Measurements from ENCODE around the gene SGCD. TPM values are rescaled to one million over a fixed set of nuclear protein-coding genes. Genes with fewer than 3 reads are reported as not detected.

Gene SGCD
- total RNA-seq, 1 donor from 2014 or later = 32.9 TPM

DNA sequence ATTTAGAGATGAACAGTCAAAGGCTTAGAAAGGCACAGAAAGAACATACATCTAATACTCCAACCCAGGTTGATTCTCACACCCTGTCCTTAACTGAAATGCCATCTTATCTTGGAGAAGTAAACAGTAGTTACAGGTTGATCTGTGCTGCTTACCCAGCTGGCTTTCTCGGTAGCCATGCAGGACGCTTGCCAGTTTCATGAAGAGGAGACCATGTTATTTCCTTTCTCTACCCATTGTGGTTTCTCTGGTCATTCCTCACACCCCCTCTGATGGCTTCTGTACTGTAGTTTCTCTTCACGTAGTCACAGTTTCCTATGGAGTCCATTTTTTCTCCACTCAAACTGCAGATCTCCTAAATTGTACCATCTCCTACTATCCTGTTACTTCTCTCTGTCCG lies 206.0 kb downstream of the SGCD start:
- DNase-seq (ENCODE audit: low spot score) (no peak), ATAC-seq (no peak)
- intact Hi-C loops (cut with DNase I) = no loop called here

DNA sequence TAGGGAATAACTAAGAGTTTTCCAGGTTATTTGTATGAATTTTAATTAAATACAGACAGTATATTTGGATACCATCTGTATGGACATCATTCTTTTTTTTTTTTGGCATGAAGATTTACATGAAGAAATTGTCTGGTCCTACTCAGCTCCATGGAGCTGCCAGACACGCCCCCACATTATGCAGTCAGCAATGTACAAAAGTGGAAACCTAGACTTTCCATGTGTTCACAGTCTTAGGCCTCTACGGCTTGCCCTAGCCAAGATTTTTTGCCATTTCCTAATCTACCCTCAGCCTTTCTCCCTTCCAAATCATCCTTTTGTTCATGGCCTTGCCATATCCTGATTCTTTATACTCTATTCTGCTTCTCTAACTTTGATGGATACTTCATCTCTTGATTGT lies 207.1 kb downstream of the SGCD start:
- intact Hi-C loops (cut with DNase I) = no loop called here
- no peak for ATAC-seq
- DNase-seq (ENCODE audit: low spot score) = no peak

DNA sequence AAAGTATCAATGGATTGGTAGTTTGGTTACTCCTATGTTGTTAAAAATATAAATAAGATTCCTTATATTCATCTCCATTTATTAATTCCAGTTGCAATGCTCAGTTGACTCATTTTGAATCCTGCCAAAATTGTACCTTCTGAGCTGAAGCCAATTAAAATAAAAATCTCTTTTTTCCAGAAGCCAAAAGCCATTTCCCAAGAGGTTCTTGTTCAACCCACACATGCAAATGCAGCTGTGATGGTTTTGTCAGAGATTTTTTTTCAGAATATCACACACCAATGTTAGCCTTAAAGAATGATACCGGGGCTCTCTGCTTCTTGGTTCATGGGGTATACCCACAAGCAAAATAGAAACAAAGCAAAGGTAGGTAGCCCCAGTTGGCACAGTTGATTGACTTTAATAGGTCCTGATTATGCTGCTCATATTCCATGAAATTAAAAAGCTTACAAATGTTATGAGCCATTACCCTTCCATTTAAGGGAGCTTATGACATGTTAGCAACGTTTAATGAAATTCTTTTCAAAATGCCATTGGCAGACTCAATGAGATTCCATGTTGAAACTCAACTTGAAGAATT lies 208.0 kb downstream of the SGCD start:
- intact Hi-C loops (cut with DNase I) = no loop called here
- ATAC-seq (no peak), DNase-seq (ENCODE audit: low spot score) (no peak)

DNA sequence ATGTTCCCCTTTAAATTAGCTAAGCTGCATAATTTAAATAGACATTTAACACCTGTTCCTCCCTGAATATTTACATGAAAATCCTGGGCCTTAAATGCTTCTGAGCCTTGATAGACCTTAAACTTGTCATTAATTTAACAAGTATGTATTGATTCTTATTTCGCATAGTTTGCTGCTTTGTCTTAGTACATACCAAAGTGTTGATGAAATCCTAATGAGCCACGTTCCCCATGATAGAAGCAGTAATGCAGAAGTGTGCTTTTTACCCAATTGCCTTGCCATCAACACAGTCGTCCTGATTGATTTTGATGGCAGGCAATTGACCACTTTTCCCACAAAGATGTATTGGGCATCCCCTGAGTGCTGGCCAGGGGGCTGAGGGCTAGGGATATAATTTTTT lies 213.5 kb downstream of the SGCD start:
- no peak for DNase-seq (ENCODE audit: low spot score)
- intact Hi-C loops (cut with DNase I) = no loop called here

DNA sequence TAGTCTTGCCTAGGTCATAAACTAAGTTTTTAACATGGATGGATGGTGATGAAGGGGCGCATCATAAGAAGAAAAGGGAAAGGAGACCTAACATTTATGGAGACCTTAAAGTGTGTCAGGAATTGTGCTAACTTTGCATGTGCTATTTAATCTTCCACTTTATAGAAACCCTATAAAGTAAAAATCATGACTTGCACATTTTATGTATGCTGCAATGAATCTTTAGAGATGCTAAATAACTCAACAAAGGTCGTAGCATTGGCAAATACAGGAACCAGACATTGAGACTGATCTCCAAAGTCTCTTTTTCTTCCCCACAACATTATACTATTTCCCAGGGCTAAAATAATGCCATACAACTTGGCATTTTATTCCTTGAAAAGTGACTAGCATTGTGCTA lies 214.6 kb downstream of the SGCD start:
- intact Hi-C loops (cut with DNase I) = no loop called here
- no peak for ATAC-seq

More for the DNA sequence above, 213.5 kb downstream of the SGCD start:
- ATAC-seq = no peak

DNA sequence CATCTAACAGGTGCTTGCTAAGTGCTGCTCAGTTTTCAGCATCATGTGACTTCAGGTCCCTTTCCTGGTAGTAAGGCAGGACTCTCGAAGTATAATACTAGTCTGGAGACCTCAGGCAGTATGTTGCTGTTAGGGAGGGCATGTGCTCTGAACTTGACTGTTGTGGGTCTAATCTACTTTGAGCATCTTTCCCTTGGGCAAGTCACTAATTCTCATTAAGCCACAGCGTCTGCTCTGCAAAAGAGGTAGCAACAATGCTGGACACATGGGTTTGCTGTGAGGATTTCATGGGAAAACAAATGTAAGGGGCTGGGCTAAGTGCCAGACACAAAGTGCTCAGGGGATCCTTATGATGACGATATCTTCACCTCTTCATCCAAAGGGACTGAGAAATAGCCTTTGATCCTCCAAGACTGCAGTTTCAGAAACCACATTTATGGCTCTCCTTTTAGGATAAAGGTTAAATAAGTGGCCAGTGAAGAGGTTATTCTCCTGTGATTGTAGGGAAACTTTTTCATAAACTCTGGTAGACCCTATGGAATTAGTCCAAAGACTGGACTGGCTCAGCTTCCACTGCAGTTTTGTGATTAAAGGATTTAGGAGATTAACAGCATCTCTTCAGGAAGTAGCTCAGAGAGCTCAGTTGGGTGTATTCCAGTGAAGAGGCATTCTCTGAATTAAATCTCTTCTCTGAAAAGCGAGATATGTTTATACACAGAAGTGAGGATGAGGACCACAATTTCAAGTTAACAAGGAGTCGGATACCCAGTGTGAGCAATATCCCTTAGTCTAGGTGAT lies 216.6 kb downstream of the SGCD start:
- intact Hi-C loops (cut with DNase I) = no loop called here
- ATAC-seq (no peak), DNase-seq (ENCODE audit: low spot score) (no peak)

More for the DNA sequence above, 214.6 kb downstream of the SGCD start:
- no peak for DNase-seq (ENCODE audit: low spot score)

DNA sequence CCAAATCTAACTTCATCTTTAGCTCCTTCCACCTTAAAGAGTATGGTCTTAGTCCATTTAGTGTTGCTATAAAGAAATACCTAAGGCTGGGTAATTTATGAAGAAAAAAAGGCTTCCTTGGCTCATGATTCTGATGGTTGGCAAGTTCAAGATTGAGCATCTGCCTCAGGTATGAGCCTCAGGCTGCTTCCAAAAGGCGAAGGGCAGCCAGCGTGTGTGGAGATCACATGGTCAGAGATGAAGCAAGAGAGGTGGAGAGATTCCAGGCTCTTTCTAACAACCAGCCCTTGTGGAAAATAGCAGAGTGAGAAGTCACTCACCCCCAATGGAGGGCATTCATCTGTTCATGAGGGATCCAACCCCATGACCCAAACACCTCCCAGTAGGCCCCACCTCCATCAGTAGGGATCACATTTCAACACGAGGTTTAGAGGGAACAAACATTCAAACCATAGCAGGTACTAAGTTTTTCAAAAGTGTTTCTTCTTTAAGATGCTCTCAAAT lies 225.9 kb downstream of the SGCD start:
- DNase-seq (ENCODE audit: low spot score) = no peak
- ATAC-seq = no peak
- intact Hi-C loops (cut with DNase I) = no loop called here

DNA sequence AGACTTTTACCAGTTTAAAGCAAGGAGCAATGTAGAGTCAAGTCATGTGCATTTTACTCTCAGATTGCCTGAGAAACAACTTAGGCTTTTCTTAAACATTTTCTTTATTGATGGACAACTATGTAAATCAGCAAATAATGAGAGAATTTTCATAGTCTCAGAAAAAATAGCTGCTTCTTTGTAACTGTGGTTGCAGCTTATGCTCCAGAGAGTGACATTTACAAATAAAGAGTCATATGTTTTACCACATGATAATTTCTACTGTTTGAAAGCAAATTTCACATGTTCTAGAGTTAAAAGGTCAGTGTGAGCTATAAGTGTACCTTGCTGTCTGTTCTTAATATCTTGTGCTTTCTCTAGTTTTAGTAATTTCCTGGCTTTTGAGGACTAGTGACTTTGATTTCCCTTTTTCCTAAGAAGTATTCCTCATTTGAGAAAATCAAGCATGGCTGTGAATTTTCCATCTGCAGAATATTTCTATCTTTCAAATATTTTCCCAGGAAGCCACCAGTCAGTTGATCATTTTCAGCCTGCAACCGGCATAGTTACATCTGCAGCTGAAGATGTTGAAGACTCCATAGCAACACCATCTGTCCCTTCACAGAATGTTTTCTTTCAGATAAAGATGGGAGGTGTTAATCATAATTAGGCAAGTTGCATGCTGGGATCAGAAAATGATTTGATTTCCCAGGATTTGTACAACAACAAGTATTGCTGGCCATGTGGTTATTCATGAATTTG lies 229.9 kb downstream of the SGCD start:
- DNase-seq (ENCODE audit: low spot score) (no peak), ATAC-seq (no peak)
- intact Hi-C loops (cut with DNase I) = no loop called here

DNA sequence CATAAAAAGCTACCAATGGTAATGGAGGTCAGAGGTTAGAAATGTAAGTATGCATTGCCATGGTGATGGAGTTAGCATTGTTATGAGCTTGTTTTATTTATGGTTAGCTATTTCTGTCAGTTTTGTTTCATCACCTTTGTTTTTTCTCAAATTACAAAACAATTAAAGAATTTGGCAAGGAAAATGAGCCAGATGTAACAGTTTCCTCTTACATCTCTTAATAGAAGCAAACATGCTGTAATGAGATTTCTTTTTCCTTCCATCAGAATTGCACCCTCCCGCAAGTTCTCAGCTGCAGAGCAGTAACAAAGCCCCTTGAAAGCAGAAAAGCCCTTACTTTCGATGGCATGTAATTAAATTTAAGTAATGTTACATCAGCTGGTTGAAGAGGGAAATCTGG lies 233.0 kb downstream of the SGCD start:
- DNase-seq (ENCODE audit: low spot score) = no peak

DNA sequence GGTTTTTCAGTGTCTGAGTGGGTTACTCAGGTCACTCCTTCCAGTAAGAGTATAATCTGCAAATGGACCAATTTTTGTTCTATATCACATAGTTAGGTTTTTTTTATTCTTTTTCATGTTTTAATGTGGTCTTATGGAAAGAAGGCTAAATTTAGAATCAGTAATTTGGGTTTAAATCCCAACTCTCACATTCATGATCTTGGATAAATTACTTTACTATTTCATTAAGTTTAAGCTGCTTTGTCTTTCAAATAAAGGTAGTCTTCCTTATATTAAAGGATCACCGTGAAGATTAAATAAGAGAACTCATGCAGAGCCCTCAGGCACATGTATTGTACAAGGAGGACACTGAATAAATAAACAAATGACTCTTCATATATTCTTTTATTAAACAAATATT lies 234.7 kb downstream of the SGCD start:
- ATAC-seq = no peak
- no peak for DNase-seq (ENCODE audit: low spot score)
- intact Hi-C loops (cut with DNase I) = no loop called here

More for the DNA sequence above, 233.0 kb downstream of the SGCD start:
- no peak for ATAC-seq
- intact Hi-C loops (cut with DNase I) = no loop called here

DNA sequence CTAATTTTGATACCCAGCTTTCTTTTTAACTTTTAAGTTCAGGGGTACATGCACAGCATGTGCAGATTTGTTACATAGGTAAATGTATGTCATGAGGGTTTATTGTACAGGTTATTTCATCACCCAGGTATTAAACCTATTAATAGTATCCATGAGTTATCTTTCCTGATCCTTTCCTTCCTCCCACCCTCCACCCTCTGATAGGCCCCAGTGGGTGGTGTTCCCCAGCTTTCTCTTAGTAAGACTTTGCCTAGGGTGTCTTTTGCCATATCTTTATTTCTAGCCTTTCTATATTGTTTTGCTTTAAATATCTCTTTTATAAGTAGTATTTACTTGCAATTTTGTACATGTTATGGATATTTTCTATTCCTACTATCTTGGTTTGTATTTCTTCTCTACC lies 243.7 kb downstream of the SGCD start:
- ATAC-seq (no peak), DNase-seq (ENCODE audit: low spot score) (no peak)
- intact Hi-C loops (cut with DNase I) = no loop called here

DNA sequence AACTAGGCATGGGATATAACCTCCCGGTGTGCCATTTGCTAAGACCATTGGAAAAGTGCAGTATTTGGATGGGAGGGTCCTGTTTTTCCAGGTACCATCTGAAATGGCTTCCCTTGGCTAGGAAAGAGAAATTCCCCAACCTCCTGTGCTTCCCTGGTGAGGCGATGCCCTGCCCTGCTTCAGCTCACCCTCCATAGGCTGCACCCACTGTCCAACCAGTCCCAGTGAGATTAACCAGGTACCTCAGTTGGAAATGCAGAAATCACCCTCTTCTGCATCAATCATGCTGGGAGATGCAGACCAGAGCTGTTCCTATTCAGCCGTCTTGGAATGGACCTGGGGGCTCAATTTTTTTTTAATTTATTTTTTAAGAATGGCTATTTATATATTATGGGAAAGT lies 254.8 kb downstream of the SGCD start:
- intact Hi-C loops (cut with DNase I) = no loop called here
- ATAC-seq (no peak), DNase-seq (ENCODE audit: low spot score) (no peak)

DNA sequence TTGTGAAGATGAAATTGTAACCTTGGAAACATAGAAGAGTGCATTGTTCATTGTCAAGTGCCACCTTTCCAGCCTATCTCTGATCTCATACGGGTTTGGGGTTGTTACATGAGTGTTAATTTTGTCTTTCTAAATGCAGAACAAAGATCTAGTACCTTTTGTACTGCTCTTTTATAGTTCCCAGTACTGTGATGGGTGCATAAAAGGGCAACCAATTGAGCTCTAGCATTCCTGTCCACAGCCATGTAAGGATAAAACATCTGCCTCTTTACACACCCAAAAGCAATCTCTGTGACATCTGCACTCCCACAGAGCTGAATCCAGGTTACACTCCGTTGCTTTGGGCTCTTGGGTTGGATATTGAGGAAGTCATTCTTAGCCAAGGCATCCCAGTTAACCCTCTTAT lies 255.2 kb downstream of the SGCD start:
- DNase-seq (ENCODE audit: low spot score) (no peak), ATAC-seq (no peak)
- intact Hi-C loops (cut with DNase I) = no loop called here

DNA sequence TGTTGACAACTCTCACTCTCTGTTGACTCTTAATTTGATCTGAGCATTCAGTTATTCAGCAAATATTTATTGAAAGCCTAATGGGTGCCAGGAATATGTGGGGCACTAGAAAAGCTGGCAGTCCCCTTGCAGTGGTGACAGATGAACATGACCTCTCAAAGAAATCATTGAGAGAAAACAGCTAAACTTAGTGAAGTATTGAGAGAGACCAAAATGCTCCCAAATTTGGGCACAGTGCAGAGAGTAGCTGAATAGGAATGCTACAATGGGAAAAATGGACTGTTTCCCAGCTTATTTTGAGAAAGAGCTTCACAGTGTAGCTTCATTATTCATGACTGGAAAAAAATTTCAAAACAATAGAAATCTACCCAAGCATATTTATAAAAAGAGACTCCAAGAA lies 257.9 kb downstream of the SGCD start:
- ATAC-seq (peak; percentile 63), DNase-seq (ENCODE audit: low spot score) (no peak)

DNA sequence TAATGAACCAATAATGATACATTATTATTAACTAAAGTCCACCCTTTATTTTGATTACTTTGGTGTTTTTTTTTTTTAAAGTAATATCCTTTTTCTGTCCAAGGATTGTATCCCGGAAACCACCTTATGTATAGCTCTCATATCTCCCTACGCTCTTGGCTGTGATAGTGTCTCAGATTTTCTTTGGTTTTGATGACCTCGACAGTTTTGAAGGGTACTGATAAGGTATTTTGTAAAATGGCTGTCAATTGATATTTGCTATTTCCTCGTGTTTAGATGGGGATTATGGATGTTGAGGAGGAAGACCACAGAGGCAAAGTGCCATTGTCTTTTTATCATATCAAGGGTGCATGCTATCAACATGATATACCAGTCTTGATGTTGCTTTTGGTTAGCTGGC lies 259.0 kb downstream of the SGCD start:
- DNase-seq (ENCODE audit: low spot score) (no peak), ATAC-seq (no peak)
- intact Hi-C loops (cut with DNase I) = no loop called here

More for the DNA sequence above, 257.9 kb downstream of the SGCD start:
- intact Hi-C loops (cut with DNase I) = no loop called here

DNA sequence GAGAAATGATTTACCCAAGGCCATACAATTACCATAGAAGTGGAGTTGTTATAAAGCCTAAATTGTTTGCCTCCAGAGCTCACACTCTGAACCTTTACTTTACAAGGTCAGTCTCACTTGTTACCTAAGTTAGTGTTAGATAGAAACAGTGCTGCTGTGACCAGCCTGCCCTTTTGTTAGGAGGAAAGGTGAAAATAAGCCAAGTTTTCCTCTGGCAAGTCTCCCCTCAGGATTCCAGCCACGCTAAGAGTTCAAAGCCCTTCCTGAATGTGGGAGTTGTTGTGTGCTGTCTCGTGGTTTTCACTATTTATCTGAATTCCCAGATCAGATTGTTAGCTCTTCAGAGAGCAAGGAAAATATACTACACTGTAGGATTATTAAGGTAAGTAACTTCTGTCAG lies 260.0 kb downstream of the SGCD start:
- DNase-seq (ENCODE audit: low spot score) (no peak), ATAC-seq (no peak)
- intact Hi-C loops (cut with DNase I) = no loop called here

DNA sequence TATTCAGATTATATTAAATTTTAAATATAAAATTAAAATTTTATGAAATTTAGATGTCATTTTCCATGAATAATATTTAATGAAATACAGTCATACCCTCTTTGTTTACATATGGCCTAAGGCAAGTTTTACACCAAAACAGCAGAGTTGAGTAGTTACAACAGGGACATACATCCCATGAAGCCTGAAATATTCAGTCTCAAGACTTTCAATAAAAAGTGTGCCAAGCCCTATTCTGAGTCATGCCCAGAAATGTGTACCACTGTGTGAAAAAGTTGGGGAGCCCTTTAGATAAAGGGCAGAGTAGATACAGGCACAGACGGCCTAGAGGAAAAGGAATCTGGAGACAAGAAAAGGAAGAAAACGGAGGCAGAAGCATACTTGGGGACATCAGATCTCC lies 261.3 kb downstream of the SGCD start:
- DNase-seq (ENCODE audit: low spot score) (no peak), ATAC-seq (no peak)
- intact Hi-C loops (cut with DNase I) = no loop called here

DNA sequence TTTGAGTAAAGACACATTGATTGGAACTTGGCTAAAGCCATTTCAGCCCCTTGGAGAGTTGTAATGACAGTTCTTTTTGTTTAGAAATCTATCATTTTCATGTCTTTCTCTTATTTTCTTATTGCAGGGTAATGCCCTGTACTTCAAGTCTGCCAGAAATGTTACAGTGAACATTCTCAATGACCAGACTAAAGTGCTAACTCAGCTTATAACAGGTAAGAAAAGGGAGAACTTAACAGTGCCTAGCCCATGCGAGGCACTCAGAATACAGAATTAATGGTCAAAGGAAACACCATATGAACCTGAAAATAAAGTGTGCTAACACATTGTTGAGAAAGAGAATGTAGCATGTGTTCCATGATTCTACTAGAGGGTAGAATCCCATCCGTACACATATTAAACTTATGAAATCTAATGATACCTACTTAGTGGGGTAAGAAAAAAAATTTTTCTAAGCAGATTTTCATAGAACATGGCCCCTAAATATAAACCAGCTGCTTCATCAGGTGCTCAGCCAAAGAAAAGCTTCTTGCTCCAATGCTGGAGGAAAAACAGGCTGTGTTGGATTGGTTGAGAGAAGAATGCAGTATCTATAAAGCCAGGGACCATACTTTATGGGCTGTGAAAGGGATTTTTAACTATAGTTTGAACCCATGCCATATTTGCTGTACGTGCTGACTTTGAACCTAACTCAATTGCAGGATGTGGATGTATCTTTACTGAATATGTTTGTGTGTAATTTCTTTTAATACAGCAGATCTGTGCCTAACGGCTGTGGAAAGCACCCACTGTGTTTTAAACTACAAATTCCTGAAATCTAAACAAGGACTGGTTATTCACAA lies 262.4 kb downstream of the SGCD start:
- intact Hi-C loops (cut with DNase I) = no loop called here
- DNase-seq (ENCODE audit: low spot score) = no peak
- ATAC-seq = no peak

DNA sequence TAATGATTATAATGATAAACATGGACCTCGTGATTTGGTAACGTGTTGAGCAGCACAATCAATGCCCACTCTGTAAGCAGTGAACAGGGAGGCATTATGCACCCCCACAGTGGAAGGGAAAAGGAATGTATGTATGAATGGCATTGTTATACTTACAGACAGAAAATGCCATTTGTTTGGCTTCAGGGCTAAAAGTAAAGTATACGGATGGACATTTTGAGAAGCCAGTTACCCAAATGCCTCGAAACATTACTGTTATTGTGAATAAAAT lies 262.9 kb downstream of the SGCD start:
- no peak for DNase-seq (ENCODE audit: low spot score)
- ATAC-seq = peak; percentile 70
- intact Hi-C loops (cut with DNase I) = no loop called here

All from sciatic nerve (tissue), 2 donors.